Loucy (cell line): ENCODE measurements around the gene CCIN.

Source experiments
- EZH2phosphoT487 ChIP-seq: fragments of 200-600 bp; IDR thresholded peaks from 2 replicates; pipeline ENCODE4 v1.6.1; 2018; ENCODE audit warnings: antibody characterized with exemption, mild to moderate bottlenecking, moderate library complexity, borderline replicate concordance
- TF ChIP-seq, protein P1 (sequence below): fragments of 200-600 bp; sonication (generic); conservative IDR thresholded peaks from 2 replicates; pipeline ENCODE4 v1.5.1; 2014; ENCODE audit warnings: mild to moderate bottlenecking, antibody characterized with exemption, low read length

DNA sequence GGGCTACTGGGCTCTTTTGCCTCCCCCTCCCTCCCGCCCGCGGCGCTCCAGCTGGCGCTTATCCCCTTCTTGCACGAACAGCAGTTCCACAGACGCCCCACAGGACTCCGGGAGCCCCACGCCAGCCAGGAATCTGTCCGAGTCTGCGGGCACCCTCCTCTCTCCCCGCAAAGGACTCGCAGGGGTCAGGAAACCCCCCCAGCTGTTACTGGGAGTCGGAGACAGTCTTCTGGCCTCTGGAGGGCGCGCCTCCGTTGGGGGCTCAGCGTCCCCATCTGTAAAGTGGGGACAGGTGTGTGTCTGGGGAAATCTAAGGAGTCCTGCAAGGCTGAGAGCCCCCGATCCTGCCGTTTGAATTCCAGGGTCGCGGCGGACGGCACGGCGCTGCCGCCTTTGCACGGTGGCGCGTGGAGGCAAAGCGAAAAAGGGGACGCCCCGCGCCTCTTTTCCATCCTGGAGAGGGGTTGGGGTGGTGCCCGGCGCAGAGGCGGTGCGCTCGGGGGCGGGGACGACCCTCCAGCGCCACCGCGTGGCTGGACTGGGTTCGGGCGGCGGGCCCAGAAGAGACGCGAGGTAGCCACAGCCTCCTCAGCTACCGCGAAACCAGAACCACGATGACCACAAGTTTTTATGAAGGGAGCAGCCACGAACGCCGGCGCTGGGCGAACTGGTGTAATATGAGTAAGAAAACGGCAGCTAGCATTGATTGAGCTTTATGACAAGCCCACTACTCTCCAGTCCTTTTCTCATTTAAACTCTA lies 2.8 kb upstream of the CCIN start:
- TF ChIP-seq, protein P1, sequence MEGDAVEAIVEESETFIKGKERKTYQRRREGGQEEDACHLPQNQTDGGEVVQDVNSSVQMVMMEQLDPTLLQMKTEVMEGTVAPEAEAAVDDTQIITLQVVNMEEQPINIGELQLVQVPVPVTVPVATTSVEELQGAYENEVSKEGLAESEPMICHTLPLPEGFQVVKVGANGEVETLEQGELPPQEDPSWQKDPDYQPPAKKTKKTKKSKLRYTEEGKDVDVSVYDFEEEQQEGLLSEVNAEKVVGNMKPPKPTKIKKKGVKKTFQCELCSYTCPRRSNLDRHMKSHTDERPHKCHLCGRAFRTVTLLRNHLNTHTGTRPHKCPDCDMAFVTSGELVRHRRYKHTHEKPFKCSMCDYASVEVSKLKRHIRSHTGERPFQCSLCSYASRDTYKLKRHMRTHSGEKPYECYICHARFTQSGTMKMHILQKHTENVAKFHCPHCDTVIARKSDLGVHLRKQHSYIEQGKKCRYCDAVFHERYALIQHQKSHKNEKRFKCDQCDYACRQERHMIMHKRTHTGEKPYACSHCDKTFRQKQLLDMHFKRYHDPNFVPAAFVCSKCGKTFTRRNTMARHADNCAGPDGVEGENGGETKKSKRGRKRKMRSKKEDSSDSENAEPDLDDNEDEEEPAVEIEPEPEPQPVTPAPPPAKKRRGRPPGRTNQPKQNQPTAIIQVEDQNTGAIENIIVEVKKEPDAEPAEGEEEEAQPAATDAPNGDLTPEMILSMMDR, result peak; percentile 80
- no peak for TF ChIP-seq EZH2phosphoT487
